Activated T-cell treated with anti-CD3 and anti-CD28 coated beads for 4 hours (primary cell): Measurements from ENCODE around the gene CCND3.

Experiments
- DNase-seq: peaks from one replicate; pipeline ENCODE4 v3.0.0-alpha.2; 2020

Gene CCND3

DNA sequence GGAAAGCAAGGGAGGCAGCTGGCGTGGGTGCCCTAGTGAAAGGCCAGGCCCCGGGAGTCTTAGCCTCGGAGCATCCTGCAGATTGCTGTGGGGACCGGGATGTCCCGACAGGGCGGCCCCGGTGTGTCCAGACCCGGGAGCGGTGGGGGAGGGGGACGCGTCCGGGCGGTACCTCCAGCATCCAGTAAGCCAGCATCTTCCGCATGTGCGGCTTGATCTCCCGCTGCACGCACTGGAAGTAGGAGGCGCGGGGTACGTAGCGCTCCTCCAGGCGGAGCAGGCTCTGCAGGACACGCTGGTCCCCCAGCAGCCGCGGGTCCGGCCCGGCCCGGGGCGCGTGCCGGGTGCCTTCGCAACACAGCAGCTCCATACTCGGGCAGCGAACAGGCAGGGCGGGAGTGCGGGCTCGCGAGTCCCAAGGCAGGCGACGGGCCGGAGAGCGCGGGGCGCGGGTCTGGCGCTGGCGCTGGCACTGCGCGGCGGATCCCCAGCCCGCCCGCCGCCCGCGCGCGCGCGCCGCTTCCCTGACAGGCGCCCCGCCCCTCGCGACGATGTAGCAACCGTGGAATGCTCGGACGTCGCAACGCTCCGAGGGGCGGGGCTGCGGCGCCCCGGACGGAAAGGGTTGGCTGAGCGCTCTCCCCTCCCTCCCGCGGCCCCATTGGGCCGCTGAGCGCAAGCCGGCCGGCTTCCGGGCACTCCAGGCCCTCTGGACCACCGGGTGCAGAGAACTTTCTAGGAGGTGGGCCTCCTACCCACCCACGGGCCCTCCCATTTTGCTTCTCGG is at the start of gene CCND3:
CCND3 (minus strand) TSS at position 529 of the 787 bp plus-strand sequence; CDS start at position 370, 159 bp downstream.
- peak; percentile 74 for DNase-seq

GRCh38 chr6:41986339-41986738 is 44.7 kb upstream of the CCND3 start:
- DNase-seq, result no peak

DNA sequence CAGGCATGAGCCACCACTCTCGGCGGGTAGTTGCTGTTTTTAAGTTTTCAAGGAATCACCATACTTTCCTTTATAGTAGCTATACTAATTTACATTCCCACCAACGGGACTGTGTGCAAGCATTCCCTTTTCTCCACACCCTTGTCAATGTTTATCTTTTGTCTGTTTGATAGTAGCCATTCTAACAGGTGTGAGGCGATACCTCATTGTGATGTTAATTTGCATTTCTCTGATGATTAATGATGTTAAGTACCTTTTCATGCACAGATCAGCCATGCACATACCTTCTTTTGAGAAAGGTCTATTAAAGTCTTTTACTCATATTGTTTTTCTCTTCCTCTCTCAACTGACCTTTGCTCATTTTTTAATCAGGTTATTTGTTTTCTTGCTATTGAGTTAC is 43.0 kb upstream of the CCND3 start:
- no peak for DNase-seq

- DNase-seq, result no peak
These were observed 35.3 kb upstream of the CCND3 start for GRCh38 chr6:41976794-41977484.

DNA sequence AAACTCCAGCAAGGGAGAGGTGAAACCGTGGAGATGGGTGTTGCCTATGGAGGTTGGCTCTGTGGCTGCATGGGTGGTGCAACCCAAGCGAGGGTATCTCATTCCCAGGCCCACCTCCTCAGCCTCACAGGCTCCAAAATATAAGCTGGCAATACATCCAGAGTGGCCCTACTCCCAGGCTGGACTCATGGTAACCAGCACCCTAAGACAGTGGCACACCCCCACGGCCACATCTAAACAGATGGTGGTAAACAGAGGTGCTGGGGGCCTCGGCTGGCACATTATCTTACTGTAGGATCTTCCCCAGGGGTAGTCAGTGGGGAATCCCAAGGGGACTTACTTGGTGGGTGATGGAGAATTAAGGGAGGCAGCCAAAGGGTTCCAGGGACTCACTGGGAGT is 33.7 kb upstream of the CCND3 start:
- DNase-seq, result no peak

- DNase-seq, result no peak
These were observed 32.7 kb upstream of the CCND3 start for GRCh38 chr6:41974281-41974825.

DNA sequence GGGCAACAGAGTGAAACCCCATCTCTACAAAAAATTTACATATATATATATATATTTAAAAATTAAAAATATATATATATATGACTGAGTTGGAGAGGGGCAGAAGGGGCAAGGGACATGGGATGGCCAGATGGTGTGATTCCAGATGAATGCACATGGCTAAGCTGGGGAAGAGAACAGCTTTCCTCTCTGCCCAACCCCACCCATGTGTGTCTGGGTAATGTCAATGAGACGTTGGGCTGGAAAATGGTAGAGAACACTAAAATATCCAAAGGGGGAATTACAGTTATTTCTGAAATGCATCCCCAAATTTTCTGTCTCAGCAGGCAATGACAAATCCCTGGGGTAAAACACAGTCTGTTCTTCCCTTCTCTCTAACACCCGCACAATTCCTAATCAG is 31.2 kb upstream of the CCND3 start:
- DNase-seq, result no peak

- DNase-seq, result peak; percentile 36
These were observed 28.8 kb upstream of the CCND3 start for GRCh38 chr6:41970436-41970846.

- DNase-seq, result no peak
These were observed 26.0 kb upstream of the CCND3 start for GRCh38 chr6:41967312-41968287.

- DNase-seq, result no peak
These were observed 25.3 kb upstream of the CCND3 start for GRCh38 chr6:41966961-41967311.

GRCh38 chr6:41966214-41966920 is 24.8 kb upstream of the CCND3 start:
- no peak for DNase-seq

DNA sequence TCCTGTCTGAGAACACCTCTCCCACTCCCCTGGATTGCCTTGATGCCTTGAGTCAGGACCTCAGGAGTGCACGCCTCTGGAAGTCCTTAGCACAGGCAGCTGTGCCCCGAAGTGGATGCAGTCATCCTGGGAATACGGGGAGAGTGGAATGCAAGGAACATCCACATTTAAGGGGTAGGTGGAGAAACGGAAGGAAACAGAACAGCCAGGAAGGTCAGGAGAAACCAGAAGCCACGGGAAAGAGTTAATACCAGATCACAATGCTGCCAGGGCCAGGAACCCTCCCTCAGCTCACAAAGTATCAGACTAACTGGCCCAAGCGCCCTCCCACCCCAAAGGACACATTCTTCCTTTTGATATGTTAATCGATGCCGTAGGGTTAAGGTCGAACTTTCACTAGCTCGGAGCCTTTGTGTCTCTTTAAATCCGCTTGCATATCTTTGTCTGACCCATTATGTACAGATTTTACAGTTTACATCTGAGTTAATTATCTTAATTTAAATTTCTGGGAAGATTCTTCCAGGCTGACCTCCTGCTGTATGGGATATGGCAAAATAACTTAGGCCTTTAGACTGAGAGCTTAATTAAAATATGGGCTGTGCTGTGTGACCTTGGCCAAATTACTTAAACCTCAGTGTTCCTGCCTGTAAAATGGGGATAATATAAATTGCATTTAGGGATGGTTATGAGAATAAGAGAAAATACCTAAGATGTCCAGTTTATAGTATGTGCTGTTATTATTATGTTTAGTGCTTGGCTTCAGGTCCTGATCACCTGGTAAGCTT is 24.0 kb upstream of the CCND3 start:
- no peak for DNase-seq

DNA sequence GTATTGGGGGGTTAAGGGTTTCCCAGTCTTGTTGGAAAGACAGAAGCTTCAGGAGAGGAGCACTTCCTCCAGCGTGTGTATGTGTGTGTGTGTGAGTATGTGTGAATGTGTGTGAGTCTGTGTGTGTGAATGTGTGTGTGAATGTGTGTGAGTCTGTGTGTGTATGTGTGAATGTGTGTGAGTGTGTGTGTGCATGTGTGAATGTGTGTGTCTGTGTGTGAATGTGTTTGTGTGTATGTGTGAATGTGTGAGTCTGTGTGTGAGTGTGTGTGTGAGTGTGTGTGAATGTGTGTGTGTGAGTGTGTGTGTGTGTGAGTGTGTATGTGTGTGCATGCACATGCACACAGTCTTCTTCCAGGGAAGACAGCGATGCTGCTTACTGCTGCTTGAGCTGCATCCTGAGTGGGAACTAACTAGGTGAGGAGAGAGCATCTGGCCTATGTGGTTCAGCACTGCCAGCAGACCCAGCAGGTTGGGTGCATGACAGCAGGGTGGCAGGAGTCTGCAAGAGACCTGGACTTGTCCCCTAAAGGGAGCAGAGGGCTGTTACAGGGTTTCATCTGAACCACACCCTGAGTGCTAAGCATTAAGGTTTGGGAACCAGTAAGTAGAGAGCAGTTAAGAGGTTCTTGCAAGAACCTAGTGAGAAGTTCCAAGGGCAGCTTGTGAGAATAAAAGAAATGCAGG is 22.7 kb upstream of the CCND3 start:
- DNase-seq, result no peak

DNA sequence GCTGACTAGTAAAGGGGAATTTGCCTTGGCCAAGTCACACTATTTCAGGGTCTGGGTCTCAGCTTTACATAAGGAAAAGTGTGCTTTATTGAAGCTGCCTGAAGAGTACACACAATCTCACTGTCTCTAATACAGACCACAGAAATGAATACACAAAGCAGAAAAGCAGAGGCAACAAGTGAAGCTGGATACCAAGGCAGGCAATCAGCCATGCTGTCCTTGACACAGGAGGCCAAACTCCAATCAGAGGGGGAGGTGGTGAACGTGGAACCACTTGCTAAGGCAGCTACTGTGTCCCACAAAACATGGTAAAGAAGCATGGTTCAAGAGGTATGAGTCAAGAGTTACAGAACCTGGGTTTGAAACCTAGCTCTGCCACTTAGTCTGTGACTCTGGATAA is 21.8 kb upstream of the CCND3 start:
- no peak for DNase-seq

- no peak for DNase-seq
These were observed 18.4 kb upstream of the CCND3 start for GRCh38 chr6:41960028-41960427.

DNA sequence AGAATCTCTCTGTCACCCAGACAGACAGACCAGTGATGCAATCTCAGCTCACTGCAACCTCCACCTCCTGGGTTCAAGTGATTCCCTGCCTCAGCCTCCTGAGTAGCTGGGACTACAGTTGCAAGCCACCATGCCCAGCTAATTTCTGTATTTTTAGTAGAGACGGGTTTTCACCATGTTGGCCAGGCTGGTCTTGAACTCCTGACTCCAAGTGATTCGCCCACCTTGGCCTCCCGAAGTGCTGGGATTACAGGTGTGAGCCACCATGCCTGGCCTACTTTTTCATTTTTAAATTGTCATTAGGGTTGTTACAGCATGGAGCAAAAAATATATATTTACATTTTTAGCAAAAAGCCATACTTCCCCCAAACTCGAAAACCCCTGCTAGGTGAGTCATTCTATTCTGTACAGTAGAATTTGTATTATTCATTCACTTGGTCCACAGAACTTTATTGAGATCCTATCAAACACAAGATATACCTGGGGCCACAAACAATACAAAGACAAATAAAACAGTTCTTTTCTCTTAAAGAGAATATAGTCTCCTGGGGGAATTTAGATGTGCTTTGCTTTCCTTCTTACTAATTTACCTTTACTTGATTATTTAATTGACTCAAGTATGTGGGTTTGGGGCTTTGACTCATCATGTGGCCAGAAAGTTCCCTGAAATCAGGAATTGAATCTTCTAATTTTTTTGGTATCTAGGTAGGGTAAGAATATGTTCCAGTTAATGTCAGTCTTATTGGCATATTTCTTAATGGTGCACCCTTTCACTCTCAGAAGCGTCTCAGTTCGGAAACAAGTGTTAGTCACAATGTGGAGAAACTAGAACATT is 16.6 kb upstream of the CCND3 start:
- DNase-seq, result no peak

DNA sequence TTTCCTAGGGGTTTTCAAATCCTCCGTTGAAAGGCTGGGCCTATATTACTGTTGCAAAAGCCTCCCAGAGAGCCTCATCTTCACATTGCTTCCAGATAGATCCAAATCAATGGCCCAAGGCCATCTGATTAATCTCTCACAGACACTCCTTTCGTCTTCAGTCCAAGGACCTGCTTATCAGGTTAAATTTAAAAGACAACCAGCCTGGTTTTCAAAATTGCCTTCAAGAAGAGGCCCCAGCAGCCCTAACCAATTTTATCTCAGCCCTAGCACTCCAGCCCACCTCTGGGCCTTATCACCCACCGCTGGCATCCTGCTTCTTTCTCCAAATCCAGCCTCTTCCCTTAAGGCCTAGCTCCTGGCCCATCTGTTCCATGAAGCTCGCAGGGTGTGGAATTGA is 15.5 kb upstream of the CCND3 start:
- DNase-seq, result no peak

DNA sequence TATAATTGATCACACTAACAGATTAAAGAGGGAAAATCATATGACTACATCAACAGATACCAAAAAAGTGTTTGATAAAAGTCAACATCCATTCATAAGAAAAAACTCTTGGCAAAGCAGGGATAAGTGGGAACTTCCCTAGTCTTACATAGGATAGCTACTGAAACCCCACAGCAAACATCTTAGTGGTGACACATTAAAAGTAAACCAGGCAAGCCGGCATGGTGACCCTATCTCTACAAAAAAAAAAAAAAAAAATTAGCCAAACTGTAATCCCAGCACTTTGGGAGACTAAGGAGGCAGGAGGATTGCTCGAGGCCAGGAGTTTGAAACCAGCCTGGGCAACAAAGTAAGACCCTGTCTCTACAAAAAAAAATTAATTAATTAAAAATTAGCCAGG is 13.8 kb upstream of the CCND3 start:
- DNase-seq, result no peak

DNA sequence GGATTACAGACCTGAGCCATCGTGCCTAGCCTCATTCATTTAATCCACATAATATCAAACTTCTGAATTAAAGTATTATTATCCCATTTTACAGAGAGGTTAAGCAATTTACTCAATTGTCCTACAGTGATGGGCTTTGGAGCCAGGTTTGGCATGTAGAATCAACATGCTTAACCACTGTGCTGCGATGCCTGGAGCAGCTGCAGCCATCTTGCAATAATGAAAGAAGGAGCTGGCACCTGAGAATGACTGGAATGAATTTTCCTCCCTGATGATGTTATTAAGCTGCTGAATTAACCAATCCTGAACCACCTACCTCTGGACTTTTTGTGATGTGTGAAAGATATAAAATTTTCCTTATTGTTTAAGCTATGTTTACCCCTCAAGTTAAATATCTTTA is 13.1 kb upstream of the CCND3 start:
- DNase-seq, result no peak
